Cardiac septum (tissue), 1 donor: ENCODE data around the gene LPGAT1. TPM values are rescaled to one million over a fixed set of nuclear protein-coding genes. Genes with fewer than 3 reads are reported as not detected.
"Not testable (repeated sequence)": the region's sequence is repeated elsewhere in the genome, so short reads cannot be mapped to it uniquely, and the experiment has no call there.

Experiments
- DNase-seq: peaks from one replicate; pipeline ENCODE4 v3.0.0-alpha.2; 2020; ENCODE audit warnings: low spot score
- intact Hi-C: fragments of 100-400 bp; cut with DNase I; formaldehyde crosslinking; loops from one replicate; pipeline ENCODE4 v1.14.0; 2022
- long read RNA-seq: library from polyadenylated mRNA; unstranded; transcript quantifications from one replicate; pipeline ENCODE4 v2.0.0, GENCODE V29; 2021
- total RNA-seq: library from RNA; stranded (reverse); fragmentation: NEBNext Ultra II Directional; extraction: Animal tissue kit (Norgen Biotek cat#: 25700); gene quantifications from one replicate; pipeline ENCODE4 v1.2.1, GENCODE V29; 2021
- donor health status: DM: no; HTN: no; CAD: no.

The LPGAT1 gene
- total RNA-seq = 43.4 TPM
- long read RNA-seq, partial matches to known transcripts = 3 of 19 reads
- long read RNA-seq, other reads (novel, unspliced or antisense) = 16 of 19 reads

DNA sequence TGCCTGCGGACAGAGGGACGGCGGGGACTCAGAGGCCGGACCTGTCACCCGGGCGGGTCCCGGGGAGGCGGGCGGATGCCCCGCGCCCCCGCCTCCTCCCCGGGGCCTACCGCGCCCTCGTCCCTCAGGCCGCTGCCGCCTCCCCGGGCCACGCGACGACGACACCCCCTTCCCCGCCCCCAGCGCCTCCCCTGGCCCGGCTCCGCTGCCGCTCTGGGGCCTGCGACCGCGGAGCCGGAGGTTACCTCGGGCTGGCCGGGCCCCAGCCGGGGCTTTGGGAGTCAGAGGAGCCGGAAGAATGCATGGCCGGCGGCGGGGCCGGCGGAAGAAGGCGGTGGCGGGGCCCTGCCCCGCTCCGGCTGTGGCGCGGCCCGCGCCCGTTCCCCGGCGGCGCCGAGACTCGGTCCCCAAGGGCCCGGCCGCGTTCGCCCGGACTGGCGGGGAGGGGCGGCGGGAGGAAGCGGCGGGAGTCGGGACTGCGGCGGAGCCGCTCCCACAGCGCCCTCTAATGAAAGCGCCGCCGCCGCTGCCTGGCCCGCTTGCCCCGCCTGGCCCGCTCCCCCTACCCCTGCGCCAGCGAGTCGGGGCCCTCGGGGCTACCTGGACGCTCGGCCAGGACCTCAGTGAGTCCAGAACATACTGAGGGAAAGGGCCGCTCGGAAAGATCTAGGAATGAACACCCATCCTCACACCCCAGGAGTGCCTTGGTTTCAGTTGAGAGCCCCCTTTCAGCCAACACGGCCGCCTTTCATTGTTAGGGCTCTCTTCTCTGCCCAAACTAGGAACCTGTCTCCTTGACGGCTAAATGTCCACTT, at the start of gene LPGAT1:
Gene LPGAT1 (minus strand): TSS at position 436 of the 815 bp plus-strand sequence. CDS start 1,467 bp downstream, outside the sequence.
- peak; percentile 95 for DNase-seq
- intact Hi-C loops = loop anchor here (5.0 to 10.0 kb wide), 2 partner anchors 153 to 624 kb away; partner anchors contain the start of gene NEK2

GRCh38 chr1:211879475-211879874, 48.9 kb upstream of the LPGAT1 start:
- intact Hi-C loops = no loop called here
- no peak for DNase-seq

DNA sequence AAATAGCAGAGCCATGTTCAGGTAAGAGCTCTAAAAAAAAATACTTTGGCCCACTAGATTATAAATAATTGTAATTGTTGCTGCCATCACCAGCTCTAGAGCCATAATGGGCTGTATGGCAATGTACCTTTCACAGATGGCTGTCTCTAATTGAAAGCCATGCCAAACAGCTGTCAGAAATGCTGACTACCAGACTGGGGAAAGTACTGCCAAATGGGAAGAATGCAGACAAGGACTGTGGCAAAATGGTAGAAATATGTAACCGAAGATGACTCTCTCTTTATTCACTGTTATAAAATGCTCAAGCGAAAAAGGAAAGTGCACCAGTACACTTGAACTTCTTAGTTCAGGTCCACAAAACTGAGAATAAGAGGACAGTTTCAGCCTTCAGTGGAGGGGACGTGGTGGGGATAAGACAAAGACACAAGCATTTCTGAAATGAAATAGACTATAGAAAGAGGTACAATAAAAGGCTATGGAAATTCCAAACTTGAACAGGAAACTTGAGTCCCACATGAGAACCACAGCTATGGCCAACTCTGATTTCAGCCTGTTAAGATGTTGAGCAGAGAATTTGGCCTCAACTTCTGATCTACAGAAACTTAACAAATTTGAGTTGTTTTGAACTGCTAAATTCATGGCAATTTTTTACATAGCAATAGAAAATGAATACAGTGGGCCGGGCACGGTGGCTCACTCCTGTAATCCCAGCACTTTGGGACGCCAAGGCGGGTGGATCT, 46.5 kb upstream of the LPGAT1 start:
- no peak for DNase-seq
- intact Hi-C loops = no loop called here

DNA sequence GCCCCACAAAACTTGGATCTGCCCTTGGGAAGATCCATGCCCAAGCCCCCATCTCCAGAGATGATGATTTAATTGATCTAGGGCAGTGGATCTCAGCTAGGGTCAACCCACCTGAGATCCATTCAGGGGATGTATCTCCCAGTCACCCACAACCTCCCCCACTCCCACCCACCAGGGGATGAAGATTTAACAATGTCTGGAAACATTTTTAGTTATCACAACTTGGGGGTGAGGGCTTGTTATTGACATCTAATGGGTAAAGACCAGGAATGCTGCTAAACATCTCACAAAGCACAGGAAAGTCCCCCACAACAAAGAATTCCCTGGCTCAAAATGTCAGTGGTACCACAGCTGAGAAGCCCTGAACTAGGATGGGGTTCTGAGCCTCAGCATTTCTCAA, 45.0 kb upstream of the LPGAT1 start:
- no peak for DNase-seq
- intact Hi-C loops = no loop called here

GRCh38 chr1:211874521-211875347, 44.2 kb upstream of the LPGAT1 start:
- DNase-seq = no peak
- intact Hi-C loops = no loop called here

- DNase-seq, intact Hi-C loops: not testable (repeated sequence)
Measured at GRCh38 chr1:211873731-211874130, 43.2 kb upstream of the LPGAT1 start.

- intact Hi-C loops = no loop called here
Measured at GRCh38 chr1:211870156-211870555, 39.6 kb upstream of the LPGAT1 start.

GRCh38 chr1:211865180-211865579, 34.6 kb upstream of the LPGAT1 start:
- no peak for DNase-seq
- intact Hi-C loops = no loop called here

More at GRCh38 chr1:211870156-211870555, 39.6 kb upstream of the LPGAT1 start:
- DNase-seq = no peak

GRCh38 chr1:211859405-211859804, 28.8 kb upstream of the LPGAT1 start:
- intact Hi-C loops = no loop called here
- no peak for DNase-seq

DNA sequence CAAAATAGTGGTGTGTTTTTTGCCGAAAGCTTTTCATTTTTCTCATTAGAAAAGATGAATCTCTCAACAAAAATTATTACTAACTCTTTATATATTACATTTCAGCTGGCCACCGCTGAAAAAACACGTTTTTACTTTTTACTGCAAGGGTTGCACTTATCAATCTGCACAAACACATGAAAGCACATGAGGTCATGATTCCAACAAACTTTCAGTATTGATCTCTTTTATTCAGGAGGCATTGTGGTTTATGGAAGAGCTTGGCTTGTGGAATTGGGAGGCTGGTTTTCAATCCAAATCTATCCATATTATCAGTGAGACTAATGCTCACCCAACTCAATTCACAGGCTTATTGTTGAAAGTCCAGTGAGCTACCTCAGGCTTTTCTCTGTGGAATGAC, 20.6 kb upstream of the LPGAT1 start:
- DNase-seq = no peak
- intact Hi-C loops = no loop called here

DNA sequence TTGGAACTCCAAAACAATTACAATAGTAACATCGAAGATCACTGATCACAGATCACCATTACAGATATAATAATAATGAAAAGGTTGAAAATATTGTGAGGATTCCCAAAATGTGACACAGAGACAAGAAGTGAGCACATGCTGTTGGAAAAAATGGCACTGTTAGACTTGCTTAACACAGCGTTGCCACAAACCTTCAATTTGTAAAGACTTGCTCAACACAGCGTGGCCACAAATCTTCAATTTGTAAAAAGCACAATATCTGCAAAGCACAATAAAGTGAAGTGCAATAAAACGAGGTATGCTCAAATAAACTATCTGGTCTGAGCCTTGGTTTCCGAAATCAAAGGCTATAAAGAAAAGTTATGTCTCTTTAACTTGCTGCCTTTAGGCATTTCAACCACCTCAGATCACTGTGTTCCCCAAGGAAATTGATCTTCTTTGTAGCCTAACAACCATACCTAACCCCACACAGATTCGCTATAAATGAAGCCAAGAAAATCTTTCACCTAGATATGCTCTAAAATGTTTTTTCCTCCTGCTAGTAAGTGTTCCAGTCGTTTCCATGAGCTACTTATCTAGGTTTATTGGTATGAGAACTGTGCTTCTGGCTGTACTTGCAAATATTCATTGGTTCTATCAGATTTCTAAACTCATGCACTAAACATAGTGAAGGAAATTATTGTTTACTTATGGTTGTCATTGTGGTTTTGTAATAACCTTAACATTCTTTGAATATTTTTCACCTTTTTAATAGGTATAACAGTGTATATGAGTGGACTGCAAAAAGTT, 13.1 kb upstream of the LPGAT1 start:
- no peak for DNase-seq

DNA sequence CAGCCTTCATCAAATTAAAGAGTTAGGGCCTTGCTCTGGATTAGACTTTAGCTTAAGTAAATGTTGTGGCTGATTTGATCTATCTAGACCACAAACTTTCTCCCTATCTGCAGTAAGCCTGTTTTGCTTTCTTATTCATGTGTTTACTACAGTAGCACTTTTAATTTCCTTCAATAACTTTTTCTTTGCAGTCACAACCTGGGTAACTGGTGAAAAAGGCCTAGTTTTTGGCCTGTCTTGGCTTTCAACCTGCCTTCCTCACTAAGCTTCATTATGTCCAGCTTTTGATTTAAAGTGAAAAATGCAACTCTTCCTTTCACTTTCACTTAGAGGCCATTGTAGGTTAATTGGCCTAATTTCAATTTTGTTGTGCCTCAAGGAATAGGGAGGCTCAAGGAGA, 12.5 kb upstream of the LPGAT1 start:
- no peak for DNase-seq

More for the DNA sequence above, 13.1 kb upstream of the LPGAT1 start:
- intact Hi-C loops = no loop called here

DNA sequence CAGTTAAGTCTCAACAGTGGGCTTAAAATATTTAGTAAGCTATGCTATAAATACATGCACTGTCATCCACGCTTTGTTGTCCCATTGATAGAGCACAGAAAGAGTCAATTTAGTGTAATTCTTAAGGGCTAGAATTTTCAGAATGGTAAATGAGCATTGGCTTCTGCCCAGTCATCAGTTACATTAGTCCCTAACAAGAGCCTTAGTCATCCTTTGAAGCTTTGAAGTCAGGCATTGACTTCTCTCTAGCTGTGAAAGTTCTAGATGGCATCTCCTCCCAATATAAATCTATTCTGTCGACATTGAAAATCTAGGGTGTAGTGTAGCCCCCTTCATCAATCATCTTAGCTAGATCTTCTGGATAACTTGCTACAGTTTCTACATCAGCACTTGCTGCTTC, 12.0 kb upstream of the LPGAT1 start:
- intact Hi-C loops = no loop called here
- no peak for DNase-seq

More for the DNA sequence above, 12.5 kb upstream of the LPGAT1 start:
- intact Hi-C loops = no loop called here

GRCh38 chr1:211839106-211839505, 8.5 kb upstream of the LPGAT1 start:
- DNase-seq = no peak
- intact Hi-C loops = loop anchor here (10.0 kb wide), 1 partner anchor 616 kb away; no protein-coding TSS in a partner anchor

DNA sequence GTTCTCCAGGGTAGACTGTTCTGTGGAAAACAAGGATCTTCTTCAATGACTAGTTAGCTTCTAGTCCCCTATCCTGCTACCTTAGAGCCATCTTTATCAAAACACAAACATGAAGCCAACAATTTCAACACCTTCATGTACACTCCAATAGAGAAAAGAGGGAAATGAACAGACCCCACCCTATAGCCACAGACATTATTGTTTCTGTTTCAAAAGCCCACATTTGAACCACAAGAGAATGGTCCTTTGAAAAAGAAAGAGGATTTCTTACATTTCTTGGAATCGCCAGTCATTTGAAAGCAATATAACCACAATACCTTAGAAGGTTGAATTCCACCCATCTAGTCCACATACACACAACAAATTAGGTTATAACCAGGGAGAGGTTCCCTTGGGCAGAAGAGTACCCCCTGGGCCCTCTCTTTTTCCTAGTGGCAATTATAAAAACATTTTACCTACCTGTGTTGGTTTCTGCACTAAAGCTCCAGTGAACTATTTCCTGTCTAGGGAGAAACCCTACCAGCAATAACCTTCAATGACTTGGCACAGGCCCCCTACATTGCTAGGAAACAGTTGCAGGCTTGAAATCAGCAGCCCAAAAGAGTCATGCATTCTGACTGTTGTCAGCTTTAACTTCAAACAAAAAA, 2.7 kb upstream of the LPGAT1 start:
- DNase-seq = no peak
- intact Hi-C loops = loop anchor here (5.0 to 10.0 kb wide), 2 partner anchors 156 to 622 kb away; partner anchors contain the start of gene NEK2

- no peak for DNase-seq
- intact Hi-C loops = loop anchor here (5.0 to 10.0 kb wide), 2 partner anchors 155 to 622 kb away; partner anchors contain the start of gene NEK2
Measured at GRCh38 chr1:211832661-211833060, 2.1 kb upstream of the LPGAT1 start.

GRCh38 chr1:211831558-211832323, 1.2 kb upstream of the LPGAT1 start:
- no peak for DNase-seq
- intact Hi-C loops = loop anchor here (5.0 to 10.0 kb wide), 2 partner anchors 154 to 623 kb away; partner anchors contain the start of gene NEK2
